Left kidney (tissue), 2 donors: ENCODE data around the gene SLC18A2. TPM values are rescaled to one million over a fixed set of nuclear protein-coding genes. Genes with fewer than 3 reads are reported as not detected.
"Not testable (repeated sequence)": the region's sequence is repeated elsewhere in the genome, so short reads cannot be mapped to it uniquely, and the experiment has no call there.

ENCODE experiments used
- DNase-seq: peaks from one replicate; pipeline ENCODE4 v3.0.0-alpha.2; 2013
- polyA plus RNA-seq: library from polyadenylated mRNA; unstranded; fragments of 120-200 nt; gene quantifications from one replicate; pipeline ENCODE4 v1.2.1, GENCODE V29; 2013; ENCODE audit not compliant: insufficient read length

SLC18A2 gene
- polyA plus RNA-seq, 1 donor = 1.00 TPM

DNA sequence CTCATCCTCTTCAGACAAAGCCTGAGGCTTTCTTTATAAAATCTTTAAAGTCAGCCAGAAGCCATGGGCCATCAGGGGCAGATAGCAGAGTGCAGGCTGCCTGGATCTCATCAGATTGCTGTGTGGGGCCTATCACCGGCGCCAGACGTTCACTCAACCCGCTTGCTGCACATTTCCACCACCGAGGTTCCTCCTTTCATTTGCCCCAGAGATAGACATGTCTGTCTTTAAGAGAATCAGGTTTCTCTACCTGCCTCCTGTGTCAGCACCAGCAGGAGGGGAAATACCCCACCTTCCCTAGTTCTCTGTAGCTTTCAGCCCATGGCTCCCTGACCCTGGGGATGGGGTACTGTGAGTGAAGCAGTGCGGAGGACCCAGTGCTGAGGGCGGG lies 22.0 kb downstream of the SLC18A2 start:
- no peak for DNase-seq

DNA sequence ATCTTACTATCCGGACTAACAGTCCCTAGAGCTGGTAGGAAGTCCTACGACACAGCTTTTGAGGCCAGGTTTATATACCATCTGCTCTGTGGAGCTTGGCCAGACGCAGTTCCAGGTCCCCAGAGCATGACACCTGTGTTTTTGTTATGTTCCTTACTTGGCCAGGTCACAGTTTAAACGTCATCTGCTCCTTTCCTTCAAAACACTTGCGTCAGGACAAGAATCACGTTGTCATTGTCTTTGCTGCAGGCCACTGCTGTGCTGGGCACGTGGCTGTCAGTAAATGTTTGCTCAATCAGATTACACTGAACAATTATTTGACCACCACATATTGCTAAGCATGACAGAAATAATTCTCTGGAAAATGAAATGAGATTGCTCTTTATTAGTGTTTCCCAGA lies 23.9 kb downstream of the SLC18A2 start:
- DNase-seq = no peak

DNA sequence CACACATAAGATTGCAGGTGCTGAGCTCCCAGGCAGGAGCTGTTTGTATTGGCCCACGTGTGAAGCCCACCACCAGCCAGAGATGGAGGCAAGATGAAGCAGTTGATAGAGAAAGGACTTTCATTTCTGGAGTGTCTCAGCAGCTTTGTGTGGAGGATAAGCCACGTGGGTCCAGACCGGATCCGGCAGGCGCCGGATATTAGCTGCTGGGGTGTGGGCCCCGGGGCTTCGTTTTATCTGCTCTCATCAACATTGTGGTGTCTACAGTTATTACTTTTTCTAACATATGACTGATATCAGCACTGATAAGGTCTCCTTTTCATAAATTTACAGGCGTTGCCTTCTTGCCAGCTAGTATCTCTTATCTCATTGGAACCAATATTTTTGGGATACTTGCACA lies 25.5 kb downstream of the SLC18A2 start:
- no peak for DNase-seq

DNA sequence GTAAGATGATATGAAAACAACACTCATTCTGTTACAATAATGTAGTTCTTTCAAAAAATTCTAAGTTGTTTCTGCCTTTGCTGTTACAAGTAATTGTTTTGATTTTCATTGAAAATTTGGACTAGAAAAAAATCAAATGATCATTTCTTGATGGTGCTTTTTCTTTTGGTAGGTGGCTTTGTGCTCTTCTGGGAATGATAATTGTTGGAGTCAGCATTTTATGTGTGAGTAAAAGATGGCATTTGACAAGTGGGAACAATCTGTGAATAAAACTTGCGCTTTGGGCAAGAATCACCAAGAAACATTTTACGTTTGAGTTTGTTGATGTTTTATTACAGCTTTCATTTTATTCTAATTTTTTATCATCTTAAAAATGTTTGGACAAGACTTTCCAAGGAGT lies 25.9 kb downstream of the SLC18A2 start:
- DNase-seq = no peak

DNA sequence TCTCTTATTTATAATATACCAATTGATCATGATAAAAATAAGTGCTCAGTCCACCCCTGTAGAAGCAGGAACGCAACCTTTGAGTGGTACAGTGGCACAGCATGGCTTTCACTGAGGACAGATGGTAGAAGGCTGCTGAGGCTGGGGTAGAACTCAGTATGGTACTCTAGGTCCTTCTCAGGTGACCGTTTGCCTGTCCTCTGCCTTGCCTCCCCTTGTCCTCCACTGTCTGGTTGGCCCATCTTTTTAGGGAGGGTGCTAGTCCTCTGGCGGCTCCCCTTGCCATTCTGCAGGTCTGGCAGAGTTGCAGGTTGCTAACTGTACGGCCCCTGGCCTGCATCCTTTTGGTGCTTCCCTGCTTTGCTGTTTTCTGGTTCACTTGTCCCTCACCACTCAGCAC lies 27.3 kb downstream of the SLC18A2 start:
- DNase-seq = no peak

DNA sequence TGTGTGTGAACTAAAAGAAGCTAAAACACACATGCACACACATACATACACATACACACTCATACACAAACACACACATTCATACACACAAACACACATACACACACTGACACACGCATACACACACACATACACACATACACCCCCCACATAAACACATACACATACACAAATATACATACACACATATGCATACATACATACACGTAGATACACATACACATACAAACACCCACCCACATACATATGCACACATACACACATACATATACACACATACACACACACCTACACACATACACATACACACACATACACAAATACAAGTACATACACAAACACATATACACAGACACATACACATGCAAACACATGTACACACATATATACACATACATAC lies 28.0 kb downstream of the SLC18A2 start:
- no peak for DNase-seq

DNA sequence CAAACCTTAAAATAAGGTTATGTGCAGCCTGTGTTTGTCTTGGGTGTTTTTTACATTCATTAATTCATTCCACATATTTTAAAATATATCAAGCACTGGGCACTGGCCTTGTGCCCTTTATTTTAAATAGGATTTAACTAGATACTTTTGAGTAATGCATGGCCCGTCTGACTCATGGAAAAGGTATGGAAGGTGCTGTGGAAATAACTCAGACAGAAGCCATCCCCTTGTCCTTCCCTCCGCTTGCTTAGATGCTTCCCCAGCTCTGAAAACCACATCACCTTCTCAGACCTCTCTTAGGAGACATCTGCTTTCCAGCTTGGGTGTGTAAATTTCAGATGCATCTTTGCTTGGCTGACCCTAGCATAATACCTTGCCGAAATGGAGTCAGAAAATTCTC lies 30.5 kb downstream of the SLC18A2 start:
- DNase-seq = no peak

DNA sequence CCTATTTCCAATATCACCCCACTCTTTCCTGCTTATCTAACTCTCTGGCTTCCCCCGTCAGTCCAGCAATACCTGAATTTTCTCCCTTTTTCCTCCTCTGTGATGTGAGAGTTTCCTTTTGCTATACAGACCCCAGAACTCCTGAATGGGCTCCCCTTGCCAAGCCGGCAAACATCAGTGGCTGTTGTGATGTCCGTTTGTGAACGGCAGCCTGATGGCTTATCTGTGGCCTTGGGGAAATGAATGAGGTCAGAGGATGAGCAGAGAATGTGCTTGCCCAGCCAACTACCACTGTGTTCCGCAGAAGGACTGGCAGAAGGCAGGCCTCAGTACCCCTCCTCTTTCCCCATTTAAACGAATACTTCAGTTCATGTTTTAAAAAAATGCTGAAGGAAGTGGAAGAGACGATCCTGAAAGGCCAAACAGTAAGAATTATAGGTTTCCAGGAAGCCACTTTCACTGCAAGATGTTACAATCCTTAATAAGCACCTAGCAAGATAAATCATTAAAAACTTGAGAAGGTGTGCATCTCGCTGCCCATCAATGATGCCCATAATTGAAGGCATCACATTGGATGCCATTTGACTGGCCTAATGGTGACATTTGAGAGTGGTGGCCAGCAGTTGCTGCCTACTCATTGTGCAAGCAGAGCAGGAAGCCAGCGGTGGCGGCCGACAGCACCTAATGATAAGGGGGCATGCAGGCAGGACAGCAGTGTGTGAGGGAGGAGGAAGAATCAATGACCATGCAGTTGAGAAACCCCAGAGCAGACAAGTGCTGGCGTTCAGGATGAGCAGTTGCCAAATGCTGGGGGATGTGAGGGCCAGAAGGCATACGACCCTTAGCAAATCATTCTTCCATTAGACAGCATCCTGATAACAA lies 31.5 kb downstream of the SLC18A2 start:
- no peak for DNase-seq

DNA sequence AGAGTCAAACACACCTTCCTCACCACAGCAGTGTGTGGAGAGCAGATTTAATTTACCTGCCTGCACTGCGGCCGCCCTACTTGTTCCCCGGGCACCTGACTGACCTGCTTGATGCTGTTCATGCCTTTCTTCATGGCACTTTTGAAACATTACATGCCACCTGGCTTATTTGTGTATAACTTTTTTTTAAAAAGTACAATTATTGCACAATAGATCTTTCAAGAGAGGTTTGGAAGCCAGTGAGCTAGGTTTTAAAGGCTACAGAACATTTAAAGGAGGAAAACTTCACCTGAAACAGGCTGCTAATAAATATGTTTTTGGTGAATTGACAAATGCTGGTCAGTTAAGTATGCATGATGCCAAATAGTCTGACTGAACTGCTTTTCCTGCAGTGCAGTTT lies 33.1 kb downstream of the SLC18A2 start:
- no peak for DNase-seq

DNA sequence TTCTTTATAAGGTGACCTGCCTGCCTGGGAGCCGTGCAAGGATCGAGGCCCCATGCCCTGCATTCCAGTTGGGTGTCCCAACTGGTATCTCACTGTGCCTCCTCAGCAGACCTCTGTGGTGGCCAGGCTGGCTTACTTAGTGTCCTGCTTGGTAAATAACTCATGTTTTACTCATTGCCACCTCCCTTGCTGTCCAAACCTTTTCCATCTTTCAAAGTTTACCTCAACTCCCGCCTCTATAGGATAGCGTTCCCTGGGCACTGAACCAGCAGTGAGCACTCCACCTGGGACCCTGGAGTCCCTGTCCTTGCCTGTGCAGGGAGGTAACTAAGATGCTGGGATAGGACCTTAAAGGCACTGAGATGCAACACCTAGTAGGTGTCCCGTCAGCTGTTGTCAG lies 33.6 kb downstream of the SLC18A2 start:
- DNase-seq = no peak

DNA sequence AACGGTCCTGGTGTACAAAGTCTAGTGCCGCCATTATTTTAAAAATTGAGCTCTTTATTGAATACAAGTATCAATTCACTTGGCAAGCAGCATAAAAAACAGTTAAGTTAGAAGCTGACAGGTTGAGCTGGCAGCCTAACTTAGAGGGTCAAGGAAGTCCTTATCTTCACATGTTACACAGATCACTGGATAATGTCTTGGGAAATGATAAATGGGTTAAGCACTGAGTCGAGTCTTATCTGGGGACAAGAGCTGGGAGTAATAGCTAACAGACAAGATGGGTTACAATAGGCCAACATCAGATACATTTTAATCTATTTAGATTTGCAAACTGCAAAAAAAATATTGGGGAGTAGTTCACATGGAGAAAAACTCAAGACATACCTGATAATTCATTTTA lies 34.2 kb downstream of the SLC18A2 start:
- DNase-seq = no peak

DNA sequence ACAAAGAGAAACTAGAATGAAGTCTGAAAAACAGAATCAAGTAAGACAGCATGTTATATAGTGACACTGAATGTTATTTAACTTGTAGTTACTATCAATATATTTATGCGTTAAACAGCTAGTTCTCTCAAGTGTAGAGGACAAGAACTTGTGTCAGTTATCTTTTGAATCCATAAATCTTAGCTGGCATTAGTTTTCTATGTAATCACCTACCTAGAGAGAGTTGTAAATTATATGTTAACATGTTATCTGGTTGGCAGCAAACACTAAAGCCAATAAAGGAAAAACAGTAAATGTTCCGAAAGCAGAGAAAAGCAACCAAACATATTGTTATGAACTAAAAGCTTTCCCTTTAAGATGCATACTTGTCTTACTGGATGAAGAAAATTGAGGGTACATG lies 36.8 kb downstream of the SLC18A2 start:
- no peak for DNase-seq

DNA sequence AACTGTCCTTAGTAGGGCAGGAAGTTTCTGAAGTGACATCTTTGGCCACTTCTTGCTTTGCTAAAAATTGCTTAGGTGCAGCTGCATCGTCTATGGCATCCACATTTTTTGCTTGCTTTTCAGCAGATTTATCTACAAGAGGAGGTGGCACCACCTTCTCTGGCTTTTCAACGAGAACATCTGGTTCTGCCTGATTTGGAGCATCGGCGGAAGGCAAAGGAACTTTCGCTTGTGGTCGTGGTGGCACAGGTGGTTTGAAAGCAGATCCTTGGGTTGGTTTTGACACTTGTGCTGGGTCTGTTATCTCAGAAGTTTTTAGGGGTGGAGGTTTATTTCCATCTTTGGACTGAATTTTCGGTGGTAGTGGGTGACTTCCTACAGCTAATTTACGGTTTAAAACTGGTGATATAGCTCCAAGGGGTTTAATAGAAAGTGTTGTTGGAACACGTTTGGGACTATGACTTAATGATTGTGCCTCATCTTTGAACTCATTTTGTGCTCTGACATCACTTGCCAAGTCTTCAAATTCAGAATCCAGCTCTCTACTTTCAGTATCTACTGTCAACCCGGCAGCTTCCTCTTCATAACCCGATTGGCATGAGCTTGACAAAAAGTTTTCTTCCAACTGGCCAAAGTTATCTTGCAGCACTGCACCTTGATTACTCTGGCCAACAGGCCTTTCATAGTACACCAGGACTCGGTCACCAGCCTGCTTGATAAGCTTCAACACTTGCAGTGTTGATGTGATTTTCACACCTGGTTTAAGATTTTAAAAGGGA lies 44.0 kb downstream of the SLC18A2 start:
- no peak for DNase-seq

DNA sequence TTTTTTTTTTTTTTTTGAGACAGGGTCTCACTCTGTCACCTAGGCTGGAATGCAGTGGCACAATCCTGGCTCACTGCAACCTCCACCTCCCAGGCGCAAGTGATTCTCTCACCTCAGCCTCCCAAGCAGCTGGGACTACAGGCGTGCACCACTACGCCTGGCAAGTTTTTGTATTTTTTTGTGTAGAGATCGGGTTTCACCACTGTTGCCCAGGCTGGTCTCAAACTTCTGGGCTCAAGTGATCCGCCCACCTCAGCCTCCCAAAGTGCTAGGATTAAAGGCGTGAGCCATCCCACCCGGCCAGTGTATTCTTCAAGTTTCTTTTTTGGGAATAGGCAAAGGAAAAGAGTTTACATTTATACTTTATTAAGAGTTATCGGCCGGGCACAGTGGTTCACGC lies 50.0 kb downstream of the SLC18A2 start:
- not testable (repeated sequence) for DNase-seq

DNA sequence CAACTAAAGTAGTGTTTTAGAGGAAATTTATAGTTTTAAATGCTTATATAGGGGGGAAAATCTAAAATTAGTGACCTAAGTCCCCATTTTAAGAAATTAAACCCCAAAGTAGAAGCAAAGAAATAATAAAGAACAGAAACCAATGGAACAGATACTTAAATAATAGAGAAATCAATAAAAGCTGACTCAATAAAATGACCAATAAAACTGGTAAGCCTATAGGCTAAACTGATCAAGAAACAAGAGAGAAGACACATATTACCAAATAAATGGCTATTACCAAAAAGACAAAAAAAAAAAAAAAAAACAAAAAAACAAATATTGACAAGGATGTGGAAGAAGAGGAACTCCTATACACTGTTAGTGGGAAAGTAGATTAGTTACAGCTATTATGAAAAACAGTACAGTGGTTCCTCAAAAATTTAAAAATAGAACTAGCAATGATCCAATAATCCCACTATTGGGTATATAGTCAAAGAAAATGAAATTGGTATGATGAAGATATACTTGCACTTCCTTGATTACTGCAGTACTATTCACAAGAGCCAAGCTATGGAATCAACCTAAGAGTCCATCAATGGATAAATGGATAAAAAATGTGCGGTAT lies 53.2 kb downstream of the SLC18A2 start:
- no peak for DNase-seq

DNA sequence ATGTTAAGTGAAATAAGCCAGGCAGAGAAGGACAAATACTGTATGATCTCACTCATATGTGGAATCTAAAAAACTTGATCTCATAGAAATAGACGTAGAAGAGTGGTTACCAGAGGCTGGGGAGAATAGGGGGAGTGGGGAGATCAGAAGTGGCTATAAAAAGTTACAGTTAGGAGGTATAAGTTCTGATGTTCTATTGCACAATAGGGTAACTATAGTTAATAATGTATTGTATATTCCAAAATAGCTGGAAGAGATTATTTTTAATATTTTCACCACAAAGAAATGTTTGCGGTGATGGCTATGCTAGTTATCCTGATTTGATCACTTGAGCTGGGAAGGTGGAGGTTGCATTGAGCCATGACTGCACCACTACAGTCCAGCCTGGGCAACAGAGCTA lies 53.8 kb downstream of the SLC18A2 start:
- no peak for DNase-seq

DNA sequence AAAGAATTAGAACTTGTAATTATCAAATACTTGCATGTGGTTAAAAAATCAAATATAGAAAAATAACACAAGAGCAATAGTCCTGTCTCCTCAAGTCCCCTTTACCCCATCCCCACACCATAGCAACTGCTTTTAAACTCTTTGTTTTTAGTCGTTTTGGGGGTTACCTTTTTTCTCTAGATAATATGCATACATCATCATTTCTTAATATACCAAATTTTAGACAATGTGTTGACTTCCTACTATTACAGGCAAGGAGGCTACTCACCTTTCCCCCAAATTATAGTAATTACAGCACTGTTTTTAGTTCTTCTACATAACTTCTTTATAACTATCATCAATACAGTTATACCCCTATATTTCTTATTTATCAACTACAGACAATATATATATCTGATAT lies 57.3 kb downstream of the SLC18A2 start:
- DNase-seq = no peak

DNA sequence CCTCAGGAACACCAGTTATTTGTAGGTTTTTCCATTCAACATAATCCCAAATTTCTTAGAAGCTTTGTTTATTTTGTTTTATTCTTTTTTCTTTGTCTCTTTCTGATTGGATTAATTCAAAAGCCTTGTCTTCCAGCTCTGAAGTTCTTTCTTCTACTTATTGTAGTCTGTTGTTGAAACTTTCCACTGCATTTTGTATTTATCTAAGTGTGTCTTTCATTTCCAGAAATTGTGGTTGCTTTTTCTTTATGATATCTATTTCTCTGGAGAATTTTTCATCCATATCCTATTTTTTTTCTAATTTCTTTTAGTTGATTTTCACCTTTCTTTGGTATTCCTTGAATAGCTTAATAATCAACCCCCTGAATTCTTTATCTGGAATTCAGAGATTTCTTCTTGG lies 58.5 kb downstream of the SLC18A2 start:
- no peak for DNase-seq

DNA sequence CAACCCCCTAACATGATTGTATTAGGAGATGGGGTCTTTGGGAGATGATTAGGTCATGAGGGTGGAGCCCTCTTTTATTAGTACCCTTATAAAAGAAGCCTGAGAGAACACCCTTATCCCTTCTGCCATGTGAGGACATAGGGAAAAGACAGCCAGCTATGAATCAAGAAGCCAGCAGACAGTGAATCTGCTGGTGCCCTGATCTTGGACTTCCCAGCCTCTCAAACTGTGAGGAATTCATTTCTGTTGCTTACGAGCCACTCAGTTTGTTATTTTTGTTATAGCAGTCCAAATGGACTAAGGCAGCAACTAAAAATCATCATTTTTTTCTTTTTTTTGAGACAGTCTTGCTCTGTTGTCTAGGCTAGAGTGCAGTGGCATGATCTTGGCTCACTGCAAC lies 59.8 kb downstream of the SLC18A2 start:
- no peak for DNase-seq

DNA sequence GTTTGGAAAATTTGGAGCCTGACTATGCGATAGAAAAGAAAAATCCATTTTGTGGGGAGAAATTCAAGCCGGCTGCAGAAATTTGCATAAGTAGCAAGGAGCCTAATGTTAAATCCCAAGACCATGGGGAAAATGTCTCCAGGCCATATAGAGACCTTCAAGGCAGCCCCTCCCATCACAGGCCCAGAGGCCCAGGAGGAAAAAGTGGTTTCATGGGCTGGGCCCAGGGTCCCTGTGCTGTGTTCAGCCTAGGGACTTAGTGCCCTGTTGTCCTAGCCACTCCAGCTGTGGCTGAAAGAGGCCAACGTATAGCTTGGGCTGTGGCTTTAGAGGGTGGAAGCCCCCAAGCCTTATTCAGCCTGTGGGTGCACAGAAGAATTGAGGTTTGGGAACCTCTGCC lies 62.5 kb downstream of the SLC18A2 start:
- not testable (repeated sequence) for DNase-seq

DNA sequence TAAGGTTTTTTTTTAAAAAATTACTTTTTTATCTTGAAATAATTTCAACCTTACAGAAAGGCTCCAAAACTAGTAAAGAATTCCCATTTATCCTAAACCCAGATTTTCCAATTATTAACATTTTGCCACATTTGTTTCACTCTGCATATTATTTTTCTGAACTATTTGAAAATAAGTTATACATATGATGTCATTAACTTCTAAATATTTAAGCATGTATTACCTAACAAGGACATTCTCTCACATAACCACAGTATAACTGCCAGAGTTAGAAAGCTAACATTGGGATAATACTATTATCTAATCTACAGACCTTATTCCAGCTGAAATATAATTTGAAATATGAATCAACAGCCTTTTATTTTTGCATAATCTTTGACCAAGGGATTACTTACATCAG lies 65.8 kb downstream of the SLC18A2 start:
- DNase-seq = no peak

DNA sequence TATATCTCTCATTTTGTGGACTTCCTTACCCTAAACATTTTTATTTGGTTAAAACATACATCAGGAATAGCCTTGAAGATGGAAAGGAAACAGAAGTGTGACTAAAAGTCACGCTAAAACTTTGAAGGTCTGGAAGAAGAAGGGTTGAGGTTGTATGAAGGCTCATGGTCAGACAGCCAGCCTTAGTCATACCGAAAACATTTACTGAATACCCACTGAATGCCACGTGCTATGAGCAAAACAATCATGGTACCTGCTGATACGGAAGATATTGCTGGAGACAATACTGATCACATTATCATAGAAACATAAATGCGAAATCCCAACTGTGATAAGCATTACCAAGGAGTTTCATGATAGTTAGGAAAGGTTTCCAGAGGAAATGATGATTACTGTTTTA lies 70.3 kb downstream of the SLC18A2 start:
- no peak for DNase-seq

DNA sequence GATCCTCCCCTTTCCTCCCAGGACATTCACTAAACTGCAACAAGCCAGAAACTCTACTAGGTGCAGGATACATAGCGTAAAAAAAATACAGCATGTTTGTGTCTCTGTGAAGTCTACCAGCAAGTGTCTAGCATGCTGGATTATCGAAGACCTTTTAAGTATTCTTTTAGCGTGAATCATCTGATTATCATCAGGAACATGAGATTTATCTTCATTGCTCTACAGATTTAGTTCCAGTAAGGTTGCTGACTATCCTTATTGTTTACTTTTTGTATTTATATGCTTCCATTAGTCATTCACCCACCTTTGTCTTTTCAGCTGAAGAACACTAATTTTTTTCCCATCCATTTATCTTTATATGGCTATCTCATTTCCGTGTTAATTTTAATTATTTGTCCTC lies 71.5 kb downstream of the SLC18A2 start:
- DNase-seq = no peak
